Measurements from ENCODE around the gene SULT2A1. TPM values are rescaled to one million over a fixed set of nuclear protein-coding genes. Genes with fewer than 3 reads are reported as not detected.
"Not testable (repeated sequence)": the region's sequence is repeated elsewhere in the genome, so short reads cannot be mapped to it uniquely, and the experiment has no call there.

The SULT2A1 gene
- total RNA-seq, 1 donor from 2014 or later = not detected

DNA sequence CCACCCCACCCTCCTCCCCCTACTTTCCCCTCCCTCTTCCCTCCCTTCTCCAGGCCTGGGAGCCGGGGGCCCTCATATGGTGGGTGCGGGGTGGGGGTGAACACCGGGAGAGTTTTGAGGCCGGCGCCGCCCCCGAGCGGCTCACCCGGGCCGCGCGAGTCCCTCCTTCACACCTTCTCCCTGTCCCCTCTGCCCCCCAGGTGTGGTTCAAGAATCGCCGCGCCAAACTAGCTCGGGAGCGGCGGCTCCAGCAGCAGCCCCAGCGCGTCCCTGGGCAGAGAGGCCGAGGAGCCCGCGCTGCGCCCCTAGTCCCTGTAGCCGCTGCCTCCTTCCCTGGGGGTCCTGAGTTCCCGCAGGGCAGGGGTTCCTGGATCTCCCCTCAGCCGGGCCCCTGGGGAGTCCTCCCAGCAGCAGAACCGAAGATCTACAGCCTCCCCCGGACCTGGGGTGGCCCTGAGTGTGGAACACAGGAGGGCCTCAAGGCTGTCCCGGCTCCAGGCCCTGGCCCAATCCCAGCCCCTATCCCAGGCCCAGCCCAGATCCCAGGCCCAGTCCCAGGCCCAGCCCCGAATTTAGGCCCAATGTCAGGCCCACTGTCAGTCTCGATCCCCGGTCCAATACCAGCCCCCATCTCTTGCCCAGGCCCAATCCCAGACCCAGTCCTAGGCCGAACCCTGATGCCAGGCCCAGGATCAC lies 25.4 kb downstream of the SULT2A1 start:
- Mint-ChIP-seq H3K4me3 (no peak overlapping the region), H3K9me3 (no peaks in the 10 kb centered on the region), H3K36me3 (ENCODE audit: low read depth) (no peaks in the 10 kb centered on the region), H3K27me3 (ENCODE audit: low read depth) (no peaks in the 10 kb centered on the region), H3K4me1 (peaks cover 3% of the 10 kb centered on the region), H3K27ac (ENCODE audit: unreplicated experiment) (peak overlapping the region; percentile 50)
- TF ChIP-seq, protein P1, sequence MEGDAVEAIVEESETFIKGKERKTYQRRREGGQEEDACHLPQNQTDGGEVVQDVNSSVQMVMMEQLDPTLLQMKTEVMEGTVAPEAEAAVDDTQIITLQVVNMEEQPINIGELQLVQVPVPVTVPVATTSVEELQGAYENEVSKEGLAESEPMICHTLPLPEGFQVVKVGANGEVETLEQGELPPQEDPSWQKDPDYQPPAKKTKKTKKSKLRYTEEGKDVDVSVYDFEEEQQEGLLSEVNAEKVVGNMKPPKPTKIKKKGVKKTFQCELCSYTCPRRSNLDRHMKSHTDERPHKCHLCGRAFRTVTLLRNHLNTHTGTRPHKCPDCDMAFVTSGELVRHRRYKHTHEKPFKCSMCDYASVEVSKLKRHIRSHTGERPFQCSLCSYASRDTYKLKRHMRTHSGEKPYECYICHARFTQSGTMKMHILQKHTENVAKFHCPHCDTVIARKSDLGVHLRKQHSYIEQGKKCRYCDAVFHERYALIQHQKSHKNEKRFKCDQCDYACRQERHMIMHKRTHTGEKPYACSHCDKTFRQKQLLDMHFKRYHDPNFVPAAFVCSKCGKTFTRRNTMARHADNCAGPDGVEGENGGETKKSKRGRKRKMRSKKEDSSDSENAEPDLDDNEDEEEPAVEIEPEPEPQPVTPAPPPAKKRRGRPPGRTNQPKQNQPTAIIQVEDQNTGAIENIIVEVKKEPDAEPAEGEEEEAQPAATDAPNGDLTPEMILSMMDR (conservative IDR thresholded peaks at IDR 0.05) = no peak
- DNase-seq (ENCODE audit: low read depth, low spot score) = no peak

GRCh38 chr19:47859838-47860237 lies 26.3 kb downstream of the SULT2A1 start:
- H3K4me3 Mint-ChIP-seq; H3K27ac Mint-ChIP-seq (ENCODE audit: unreplicated experiment); H3K36me3 Mint-ChIP-seq (ENCODE audit: low read depth); H3K27me3 Mint-ChIP-seq (ENCODE audit: low read depth); H3K4me1 Mint-ChIP-seq; H3K9me3 Mint-ChIP-seq; DNase-seq (ENCODE audit: low read depth, low spot score): not testable (repeated sequence)

- H3K9me3 Mint-ChIP-seq; H3K36me3 Mint-ChIP-seq (ENCODE audit: low read depth); H3K4me1 Mint-ChIP-seq; H3K27me3 Mint-ChIP-seq (ENCODE audit: low read depth); H3K4me3 Mint-ChIP-seq; H3K27ac Mint-ChIP-seq (ENCODE audit: unreplicated experiment); DNase-seq (ENCODE audit: low read depth, low spot score): not testable (repeated sequence)
These were observed 27.3 kb downstream of the SULT2A1 start, which contains the start of gene TPRX2 for GRCh38 chr19:47858646-47859285. Gene TPRX2, plus strand, starts transcription at chr19:47859235. Its CDS starts 12 bp downstream, at chr19:47859247.

- not testable (repeated sequence) for H3K36me3 Mint-ChIP-seq (ENCODE audit: low read depth); H3K4me3 Mint-ChIP-seq; DNase-seq (ENCODE audit: low read depth, low spot score); H3K27ac Mint-ChIP-seq (ENCODE audit: unreplicated experiment); H3K9me3 Mint-ChIP-seq; H3K27me3 Mint-ChIP-seq (ENCODE audit: low read depth); H3K4me1 Mint-ChIP-seq
These were observed 27.9 kb downstream of the SULT2A1 start for GRCh38 chr19:47858231-47858630.

- TF ChIP-seq, protein P1 (conservative IDR thresholded peaks at IDR 0.05) = no peak
- no peaks in the 10 kb centered on the region for H3K9me3 Mint-ChIP-seq
- no peak overlapping the region for H3K27ac Mint-ChIP-seq (ENCODE audit: unreplicated experiment)
- H3K4me3 Mint-ChIP-seq = no peak overlapping the region
- no peaks in the 10 kb centered on the region for H3K36me3 Mint-ChIP-seq (ENCODE audit: low read depth)
- no peak for DNase-seq (ENCODE audit: low read depth, low spot score)
- H3K4me1 Mint-ChIP-seq = peaks cover 6% of the 10 kb centered on the region
- peaks cover 30% of the 10 kb centered on the region for H3K27me3 Mint-ChIP-seq (ENCODE audit: low read depth)
These were observed 31.7 kb downstream of the SULT2A1 start for GRCh38 chr19:47854459-47854858.

DNA sequence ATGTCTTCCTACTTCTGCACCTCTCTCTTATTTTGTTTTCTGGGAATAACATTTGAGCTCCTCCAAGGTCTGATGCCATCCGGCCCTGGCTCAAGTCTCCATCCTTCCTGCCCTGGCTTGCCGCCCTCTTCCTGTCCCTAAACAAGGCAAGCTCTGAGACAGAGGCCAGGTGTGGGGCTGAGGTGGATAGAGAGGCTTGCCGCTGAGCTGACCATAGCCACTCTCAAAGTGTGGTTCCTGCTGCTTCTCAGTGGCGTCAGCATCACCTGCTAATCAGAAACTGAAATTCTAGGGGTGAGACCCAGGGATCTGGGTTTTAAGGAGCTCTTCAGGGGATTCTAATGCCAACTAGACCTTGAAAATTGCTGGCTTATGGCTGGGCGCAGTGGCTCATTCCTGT lies 33.1 kb downstream of the SULT2A1 start:
- H3K36me3 Mint-ChIP-seq (ENCODE audit: low read depth) = no peaks in the 10 kb centered on the region
- no peak for DNase-seq (ENCODE audit: low read depth, low spot score)
- no peak overlapping the region for H3K27ac Mint-ChIP-seq (ENCODE audit: unreplicated experiment)
- peaks cover 12% of the 10 kb centered on the region for H3K4me1 Mint-ChIP-seq
- peaks cover 42% of the 10 kb centered on the region for H3K27me3 Mint-ChIP-seq (ENCODE audit: low read depth)
- no peak overlapping the region for H3K4me3 Mint-ChIP-seq
- TF ChIP-seq, protein P1 (conservative IDR thresholded peaks at IDR 0.05) = no peak
- no peaks in the 10 kb centered on the region for H3K9me3 Mint-ChIP-seq

- Mint-ChIP-seq H3K4me3 (no peak overlapping the region), H3K4me1 (peaks cover 12% of the 10 kb centered on the region), H3K27ac (ENCODE audit: unreplicated experiment) (no peak overlapping the region), H3K9me3 (no peaks in the 10 kb centered on the region), H3K27me3 (ENCODE audit: low read depth) (peaks cover 50% of the 10 kb centered on the region), H3K36me3 (ENCODE audit: low read depth) (no peaks in the 10 kb centered on the region)
- TF ChIP-seq, protein P1 (conservative IDR thresholded peaks at IDR 0.05) = peak; percentile 75
- DNase-seq (ENCODE audit: low read depth, low spot score) = peak; percentile 51
These were observed 37.2 kb downstream of the SULT2A1 start for GRCh38 chr19:47848823-47849473.
